ENCODE results near the gene CCDC33.
A peak's percentile ranks its signal among the peaks of the same experiment; 100 is the strongest.
"Not testable (repeated sequence)": the region's sequence is repeated elsewhere in the genome, so short reads cannot be mapped to it uniquely, and the experiment has no call there.

The CCDC33 gene

DNA sequence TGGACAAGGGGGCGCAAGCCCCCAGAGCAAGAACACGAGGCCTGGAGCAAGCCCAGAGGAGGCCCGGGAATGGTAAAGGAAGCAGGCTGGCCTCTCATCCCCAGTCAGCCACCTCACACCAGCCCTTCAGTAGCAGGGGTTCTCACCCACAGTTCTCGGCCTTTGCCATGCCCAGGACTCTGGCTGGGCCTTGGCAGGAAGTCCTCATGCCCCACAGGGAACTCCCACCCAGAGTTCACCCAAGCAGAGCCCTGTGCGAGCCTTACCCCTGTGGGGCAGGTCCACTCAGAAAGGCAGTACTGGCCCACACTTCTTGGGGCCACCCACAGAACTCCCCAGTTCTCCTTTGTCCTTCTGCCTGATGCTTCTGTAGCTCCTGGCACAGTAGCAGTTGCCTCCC is 101.0 kb downstream of the CCDC33 start:
- DNase-seq, result no peak

GRCh38 chr15:74337607-74338211 is 101.6 kb downstream of the CCDC33 start:
- DNase-seq, result no peak

GRCh38 chr15:74338676-74339075 is 102.5 kb downstream of the CCDC33 start:
- no peak for DNase-seq

GRCh38 chr15:74339371-74339770 is 103.2 kb downstream of the CCDC33 start:
- no peak for DNase-seq

DNA sequence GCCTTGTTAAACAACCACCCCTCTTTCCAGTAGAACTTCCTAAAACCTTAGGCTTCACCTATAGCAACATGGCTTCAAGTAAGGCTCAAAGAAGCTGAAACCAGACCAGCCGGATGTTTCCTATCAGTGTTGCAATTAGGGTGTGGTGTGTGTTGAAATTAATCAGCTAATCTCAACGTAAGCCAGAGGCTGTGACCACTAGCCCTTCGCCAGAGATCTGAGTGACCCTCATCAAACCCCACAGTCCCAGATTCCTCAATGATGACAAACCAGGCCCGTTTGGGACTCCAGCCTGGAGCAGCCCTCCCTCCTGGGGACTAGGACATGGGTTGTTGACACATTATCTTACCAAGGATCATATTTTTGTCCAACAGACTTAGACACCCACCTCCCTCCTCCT is 104.0 kb downstream of the CCDC33 start:
- DNase-seq, result no peak

- no peak for DNase-seq
These were observed 107.1 kb downstream of the CCDC33 start for GRCh38 chr15:74343127-74343796.

- DNase-seq, result no peak
These were observed 107.6 kb downstream of the CCDC33 start for GRCh38 chr15:74343797-74344127.

DNA sequence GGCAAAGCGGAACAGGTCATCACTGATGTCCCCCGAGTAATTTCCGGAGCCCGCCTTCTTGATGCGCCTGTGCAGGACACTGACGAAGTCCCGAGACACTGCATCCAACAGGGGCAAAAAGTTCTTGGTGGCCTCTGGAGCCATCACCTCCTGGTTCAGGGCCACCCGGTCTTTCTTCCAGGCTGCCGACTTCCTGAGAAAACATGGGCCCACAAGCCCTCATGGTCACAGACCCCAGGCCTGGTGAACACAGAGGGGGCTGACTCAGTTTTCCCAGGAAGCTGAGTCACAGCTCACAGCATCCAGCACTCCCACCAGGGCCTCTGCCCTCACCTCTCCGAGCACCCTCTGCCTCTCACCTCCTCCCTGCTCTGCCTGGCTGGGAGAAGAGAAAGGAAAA is 108.9 kb downstream of the CCDC33 start:
- DNase-seq, result no peak

DNA sequence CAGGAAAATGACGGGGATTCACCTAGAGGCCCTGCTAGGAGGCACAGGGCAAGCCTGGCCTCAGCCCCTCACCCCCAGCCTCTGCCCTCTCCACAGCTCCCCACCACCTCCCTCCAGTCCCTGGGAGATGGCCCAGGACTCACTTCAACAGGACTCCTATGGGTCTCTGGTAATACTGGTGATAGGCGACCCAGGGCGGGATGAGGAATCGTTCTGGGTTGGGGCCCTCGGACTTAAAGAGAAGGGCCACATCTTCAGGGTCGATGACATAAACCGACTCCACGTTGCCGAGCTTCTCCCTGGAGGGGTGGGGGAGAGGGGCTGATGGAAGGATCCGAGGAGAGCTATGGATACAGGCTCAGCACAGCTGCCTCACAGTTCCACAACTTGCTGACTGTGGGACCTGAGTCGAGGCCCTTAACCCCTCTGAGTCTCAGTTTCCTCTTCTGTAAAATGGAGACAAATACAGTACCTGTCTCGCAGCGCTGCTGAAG is 111.7 kb downstream of the CCDC33 start:
- DNase-seq, result no peak

DNA sequence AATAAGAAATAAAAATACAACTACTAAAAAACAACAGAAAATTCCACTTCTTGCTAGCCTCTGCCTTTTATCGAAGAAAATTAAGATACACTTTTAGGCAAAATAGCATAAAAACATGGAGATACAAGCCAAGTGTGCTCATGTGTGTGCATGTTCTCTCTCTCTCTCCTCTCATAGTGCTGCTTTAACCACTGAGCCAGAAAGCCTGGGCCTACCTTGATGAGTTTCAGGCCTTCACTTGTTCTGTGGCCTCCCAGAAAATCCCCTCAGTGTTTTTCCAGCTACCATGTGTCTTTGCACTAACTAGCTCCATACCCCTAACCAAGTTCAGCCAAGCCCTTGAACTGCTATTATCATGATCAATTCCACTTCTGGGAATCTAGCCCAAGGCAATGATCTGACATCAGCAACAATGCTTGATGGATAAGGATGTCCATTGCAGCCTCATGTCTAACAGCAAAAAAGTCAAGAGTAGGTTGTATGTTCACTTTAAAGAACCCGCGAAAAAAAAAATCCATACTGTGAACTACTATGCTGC is 113.2 kb downstream of the CCDC33 start:
- peak in 2 of 3 experiments; percentile 40 to 62 for DNase-seq

- no peak for DNase-seq
These were observed 114.5 kb downstream of the CCDC33 start for GRCh38 chr15:74350295-74351275.

DNA sequence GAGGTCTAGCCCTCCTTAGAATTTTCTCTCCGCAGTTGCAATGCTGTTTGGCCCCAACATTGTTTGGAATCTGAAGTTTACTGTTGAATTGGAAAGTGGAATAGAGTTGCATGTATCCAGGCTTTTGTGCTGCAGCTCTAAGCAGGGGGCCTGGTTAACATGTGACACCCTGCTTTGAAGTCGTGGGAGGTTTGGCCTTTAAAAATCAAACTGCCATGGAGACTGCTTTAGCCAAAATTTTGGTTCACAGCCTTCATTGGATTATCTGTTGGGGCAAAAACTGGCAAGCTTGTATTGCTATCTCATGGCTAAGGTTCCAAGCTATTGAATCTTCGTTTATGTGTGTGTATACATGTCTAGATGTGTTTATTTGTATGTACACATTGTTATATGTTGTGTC is 115.5 kb downstream of the CCDC33 start:
- DNase-seq, result no peak

GRCh38 chr15:74352393-74352910 is 116.3 kb downstream of the CCDC33 start:
- DNase-seq, result no peak

DNA sequence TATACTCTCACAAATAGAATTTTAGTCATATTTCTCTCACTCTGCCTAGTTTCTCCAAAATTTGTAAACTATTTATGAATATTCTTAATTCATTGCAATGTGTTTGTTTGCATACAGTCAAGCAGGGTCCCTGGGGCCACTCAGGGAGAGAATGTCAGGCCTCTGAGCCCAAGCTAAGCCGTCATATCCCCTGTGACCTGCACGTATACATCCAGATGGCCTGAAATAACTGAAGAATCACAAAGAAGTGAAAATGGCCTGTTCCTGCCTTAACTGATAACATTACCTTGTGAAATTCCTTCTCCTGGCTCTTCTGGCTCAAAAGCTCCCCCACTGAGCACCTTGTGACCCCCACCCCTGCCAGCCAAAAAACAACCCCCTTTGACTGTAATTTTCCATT is 117.9 kb downstream of the CCDC33 start:
- not testable (repeated sequence) for DNase-seq

GRCh38 chr15:74356050-74356449 is 119.9 kb downstream of the CCDC33 start:
- DNase-seq, result not testable (repeated sequence)

DNA sequence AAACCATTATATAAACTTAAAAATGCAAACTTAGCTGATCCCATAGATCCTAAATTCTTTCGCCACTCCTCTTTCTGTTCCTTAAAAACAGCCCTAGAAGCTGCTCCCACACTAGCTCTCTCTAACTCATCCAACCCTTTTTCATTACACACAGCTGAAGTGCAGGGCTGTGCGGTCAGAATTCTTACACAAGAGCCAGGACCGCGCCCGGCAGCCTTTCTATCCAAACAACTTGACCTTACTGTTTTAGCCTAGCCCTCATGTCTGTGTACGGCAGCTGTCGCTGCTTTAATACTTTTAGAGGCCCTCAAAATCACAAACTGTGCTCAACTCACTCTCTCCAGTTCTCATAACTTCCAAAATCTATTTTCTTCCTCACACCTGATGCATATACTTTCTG is 121.4 kb downstream of the CCDC33 start:
- DNase-seq, result not testable (repeated sequence)

DNA sequence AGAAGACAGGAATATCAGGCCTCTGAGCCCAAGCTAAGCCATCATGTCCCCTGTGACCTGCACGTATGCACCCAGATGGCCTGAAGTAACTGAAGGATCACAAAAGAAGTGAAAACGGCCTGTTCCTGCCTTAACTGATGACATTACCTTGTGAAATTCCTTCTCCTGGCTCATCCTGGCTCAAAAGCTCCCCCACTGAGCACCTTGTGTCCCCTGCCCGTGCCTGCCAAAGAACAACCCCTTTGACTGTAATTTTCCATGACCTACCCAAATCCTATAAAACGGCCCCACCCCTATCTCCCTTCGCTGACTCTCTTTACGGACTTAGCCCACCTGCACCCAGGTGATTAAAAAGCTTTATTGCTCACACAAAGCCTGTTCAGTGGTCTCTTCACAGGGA is 123.2 kb downstream of the CCDC33 start:
- not testable (repeated sequence) for DNase-seq

GRCh38 chr15:74360855-74361254 is 124.7 kb downstream of the CCDC33 start:
- not testable (repeated sequence) for DNase-seq

GRCh38 chr15:74362482-74362881 is 126.4 kb downstream of the CCDC33 start:
- DNase-seq, result no peak

DNA sequence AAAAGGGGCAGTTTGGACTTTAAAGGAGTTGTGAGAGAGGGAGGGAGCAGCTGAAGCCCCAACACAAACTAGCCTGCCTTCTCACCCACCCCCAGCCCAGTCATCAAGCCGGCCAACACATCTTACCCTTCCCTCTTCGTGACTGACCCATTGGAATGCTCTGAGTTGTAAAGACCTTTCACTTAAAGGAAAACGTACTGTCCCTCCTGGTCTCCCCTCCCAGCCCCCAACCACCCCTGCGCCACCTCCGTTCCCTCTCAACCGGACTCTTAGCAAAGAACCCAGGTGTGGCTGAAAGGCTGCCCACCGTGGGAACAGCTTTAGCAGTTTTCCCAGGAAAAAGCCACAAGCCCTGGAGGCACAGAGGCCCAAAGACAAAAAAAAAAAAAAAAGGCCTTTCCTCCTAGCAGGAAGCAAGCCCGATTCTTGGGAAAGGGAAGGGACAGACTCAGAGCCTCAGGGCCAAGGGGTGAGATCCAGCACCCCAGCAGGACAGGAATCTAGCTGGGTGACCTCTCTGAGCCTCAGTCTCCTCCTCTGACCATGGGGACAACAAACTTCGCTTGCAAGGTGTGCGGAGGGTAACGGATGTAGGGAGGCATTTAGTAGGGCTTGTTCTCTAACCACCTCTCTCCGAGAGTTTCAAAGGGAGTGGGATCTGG is 128.9 kb downstream of the CCDC33 start:
- no peak for DNase-seq

DNA sequence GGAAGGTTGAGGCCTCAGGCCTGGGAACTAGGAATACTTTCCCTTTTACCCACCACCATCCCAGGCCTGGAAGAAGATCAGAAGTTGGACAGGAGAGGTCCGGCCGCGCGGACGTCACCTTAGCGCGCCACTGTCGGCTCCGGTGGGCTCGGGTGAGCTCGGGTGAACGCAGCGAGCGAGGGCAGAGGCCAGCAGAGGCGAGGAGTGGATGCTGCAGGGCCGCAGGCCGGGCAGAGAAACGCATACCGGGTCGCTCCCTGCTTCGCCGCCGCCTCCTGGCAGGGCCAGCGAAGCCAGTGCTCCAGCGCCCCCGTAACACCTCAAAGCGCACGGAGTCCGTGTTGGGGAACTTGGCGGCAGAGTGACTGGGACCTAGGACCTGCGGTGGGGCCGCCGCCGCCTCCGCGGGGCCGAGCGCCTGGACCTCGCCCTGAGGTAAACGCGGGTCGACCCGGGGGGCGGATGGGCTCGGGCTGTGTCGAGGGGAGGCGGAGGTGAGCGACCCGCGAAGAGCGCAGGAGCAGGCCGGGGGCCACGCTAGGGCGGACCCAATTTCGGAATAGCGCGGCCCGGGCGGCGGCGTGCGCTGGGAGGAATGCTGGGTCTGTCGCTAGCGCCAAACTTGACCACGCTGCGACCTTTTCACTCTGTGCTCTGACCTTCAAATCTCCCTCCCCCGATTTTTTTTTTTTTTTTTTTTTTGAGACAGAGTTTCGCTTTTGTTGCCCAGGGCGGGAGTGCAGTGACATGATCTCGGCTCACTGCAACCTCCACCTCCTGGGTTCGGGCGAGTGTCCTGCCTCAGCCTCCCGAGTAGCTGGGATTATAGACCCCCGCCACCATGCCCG is 129.7 kb downstream of the CCDC33 start:
- DNase-seq, result no peak
